ENCODE data around the gene TNFSF10.

TNFSF10 gene

GRCh38 chr3:172518929-172519640 lies 4.1 kb downstream of the TNFSF10 start:
- DNase-seq (ENCODE audit: low spot score), result no peak
- no peak for FAIRE-seq

GRCh38 chr3:172517859-172518466 lies 5.3 kb downstream of the TNFSF10 start:
- no peak for DNase-seq (ENCODE audit: low spot score)

DNA sequence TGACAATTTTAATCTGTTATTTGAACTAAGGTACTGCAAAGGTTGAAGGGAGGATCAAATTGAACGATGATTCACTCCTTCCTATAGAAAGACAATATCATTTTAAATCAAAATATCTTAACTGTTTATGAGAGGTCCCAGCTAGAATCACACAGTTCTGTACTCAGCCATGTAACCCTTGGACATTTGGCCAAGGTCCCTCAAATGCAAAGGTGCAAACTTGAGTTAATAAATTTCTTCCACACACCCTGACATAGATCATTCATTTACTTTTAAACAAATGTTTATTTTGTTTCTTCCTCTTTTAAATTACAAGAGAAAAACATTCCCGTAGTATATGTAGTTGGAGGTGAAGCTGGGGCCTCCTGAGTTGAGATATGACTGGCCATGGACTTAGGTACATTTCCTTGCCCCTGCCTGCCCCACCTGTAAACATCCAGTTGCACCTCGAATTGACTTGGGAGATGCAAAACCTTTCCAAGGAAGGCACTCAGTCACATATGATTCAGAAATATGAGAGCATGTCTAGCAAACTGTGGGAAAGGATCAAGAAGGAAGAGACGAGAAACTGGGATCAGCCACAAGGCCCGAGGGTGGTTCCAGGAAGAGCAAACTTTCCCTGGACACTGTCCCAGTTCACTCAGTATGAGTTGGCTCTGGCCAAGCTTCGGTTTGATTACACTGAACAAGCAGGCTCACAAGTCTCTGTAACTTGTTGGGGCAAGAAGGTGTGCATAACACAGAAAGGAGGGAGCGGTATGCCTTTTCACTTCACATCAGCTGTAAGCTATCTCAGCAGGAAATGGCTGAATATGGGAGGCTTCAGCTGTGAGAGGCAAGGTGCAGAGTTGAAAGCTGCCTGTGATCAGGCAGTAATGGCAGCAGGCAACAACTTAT lies 6.7 kb downstream of the TNFSF10 start:
- DNase-seq (ENCODE audit: low spot score) (peak; percentile 92), FAIRE-seq (peak; percentile 95)

More at GRCh38 chr3:172517859-172518466, 5.3 kb downstream of the TNFSF10 start:
- FAIRE-seq, result no peak

DNA sequence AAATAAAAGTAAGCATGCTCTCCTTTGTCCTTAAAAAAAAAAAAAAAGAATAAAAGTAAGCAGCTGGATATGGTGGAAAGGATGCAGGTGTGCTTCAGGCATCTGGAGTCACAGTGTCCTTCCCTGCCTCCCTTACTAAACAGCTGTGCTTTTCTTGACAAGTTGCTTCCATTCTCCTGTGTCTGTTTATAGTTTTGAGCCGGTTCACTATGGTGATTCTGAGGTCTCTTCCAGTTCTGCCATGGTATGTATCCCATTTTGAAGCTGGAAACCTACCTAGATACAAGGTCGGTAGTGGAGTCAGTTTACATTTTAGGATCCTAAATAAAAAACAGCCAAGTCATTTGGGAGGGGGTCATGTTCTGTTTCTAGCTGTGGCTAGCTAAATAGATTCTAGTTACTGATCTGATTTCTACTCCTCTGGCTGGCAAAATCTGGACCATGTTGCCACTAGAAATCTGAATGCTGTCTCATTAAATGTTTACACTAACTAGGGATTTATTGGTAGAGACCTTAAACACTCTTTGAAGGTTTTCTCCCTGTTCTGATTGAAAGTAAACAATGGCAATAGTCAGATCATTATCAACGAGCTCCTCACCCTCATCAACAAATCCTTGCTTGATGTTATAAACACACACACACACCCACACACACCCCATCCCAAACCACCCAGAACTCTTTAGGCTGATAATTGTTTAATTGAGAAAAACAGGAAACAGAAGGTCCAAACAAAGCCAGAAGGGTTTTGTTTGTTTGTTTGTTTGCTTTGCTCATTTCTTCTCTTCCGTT lies 7.9 kb downstream of the TNFSF10 start:
- FAIRE-seq, result no peak
- DNase-seq (ENCODE audit: low spot score), result no peak

DNA sequence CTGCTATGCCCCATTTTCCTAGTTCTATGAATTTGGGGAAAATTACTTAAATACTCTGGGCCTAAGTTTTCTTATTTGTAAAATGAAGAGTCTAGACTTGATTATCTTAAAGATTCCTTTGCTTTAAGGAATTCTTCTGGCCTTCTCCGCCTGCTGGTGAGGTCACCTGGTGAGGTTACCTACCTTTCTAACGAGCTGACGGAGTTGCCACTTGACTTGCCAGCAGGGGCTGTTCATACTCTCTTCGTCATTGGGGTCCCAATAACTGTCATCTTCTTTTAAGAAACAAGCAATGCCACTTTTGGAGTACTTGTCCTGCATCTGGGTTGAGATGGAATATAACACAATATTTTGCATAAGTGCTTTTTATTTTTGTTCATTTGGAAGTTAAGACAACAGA lies 8.6 kb downstream of the TNFSF10 start:
- DNase-seq (ENCODE audit: low spot score) (no peak), FAIRE-seq (no peak)

GRCh38 chr3:172513488-172513887 lies 9.7 kb downstream of the TNFSF10 start:
- FAIRE-seq (no peak), DNase-seq (ENCODE audit: low spot score) (no peak)

DNA sequence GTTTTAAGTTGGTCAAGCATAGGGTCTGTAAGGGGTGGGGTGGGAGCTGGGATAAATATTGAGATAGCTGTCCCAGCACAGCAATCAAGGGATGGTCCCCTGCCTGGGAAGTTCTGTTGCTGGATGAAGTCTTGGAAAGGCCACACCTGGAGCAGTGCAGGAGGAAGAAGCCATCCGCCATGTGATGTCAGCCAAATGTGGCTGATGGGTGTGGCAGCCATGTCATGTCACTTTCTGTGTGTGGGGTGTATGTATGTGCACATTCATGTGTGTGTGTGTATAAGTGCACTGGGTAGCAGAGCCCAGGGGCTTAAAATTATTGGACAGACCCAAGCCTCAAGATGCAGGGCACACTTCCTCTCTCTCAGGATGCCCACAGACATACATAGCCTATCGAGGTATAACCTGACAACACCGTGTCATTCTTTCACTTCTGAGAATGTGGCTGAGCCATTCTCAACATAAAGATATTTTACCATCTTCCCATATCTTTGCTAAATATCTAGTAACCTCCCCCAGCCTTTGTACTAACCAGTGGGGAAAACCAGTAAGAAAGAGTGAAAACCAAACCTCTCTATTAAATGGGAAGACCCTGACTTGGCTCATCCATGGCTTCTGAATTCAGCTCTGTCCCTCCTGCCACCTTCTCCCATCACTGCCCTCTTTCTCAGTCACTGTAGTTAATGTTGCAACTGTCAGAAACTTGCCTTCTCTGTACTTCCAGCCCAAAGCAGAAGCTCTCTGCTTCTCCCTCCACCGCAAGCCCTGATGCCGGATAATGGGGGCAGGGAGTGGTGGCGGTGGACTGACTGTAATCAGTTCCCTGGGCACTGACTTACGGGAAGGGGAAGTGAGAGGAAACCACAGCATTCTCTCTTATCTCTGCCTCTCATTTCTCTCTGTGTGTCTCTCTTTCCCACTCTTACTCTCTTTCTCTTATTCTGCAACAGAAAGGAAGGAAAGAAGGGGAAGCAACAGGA lies 11.2 kb downstream of the TNFSF10 start:
- FAIRE-seq (no peak), DNase-seq (ENCODE audit: low spot score) (no peak)

- DNase-seq (ENCODE audit: low spot score) (no peak), FAIRE-seq (no peak)
Observed at GRCh38 chr3:172506094-172506493, 17.1 kb downstream of the TNFSF10 start.

DNA sequence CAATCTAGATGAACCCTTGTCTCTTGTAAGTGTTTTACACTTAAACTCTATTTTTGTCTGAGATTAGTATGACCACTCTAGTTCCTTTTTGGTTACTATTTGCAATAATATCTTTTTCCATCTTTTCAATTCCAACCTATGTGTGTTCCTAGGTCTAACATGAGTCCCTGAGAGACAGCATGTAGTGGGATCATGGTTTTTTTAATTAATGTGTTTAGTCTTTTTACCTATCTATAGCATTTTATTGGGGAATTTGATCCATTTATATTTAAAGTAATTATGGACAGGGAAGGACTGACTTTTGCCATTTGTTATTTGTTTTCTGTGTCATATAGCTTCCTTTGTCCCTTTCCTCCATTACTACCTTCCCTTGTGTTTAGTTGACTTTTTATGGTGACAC lies 21.7 kb downstream of the TNFSF10 start:
- no peak for DNase-seq (ENCODE audit: low spot score)
- no peak for FAIRE-seq

GRCh38 chr3:172490198-172490669 lies 33.0 kb downstream of the TNFSF10 start:
- DNase-seq (ENCODE audit: low spot score) (peak; percentile 56), FAIRE-seq (peak; percentile 77)

DNA sequence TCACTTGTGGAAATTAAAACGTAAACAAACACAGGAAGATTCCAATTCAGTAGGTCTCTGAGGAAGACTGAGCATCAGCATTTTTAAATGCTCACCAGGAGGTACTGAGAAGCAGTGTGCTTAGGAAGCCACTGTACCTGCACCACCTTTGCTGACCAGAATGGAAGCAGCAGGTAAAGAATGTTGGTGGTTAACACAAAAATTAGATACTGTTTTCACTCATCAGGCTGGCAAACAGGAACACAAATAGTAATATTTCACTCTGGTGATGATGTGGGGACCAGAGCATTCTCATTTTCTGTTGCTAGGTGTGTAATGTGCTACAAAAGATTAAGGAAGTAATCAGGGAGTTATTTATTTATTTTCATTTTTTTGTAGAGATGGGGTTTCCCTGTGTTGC lies 45.1 kb downstream of the TNFSF10 start:
- FAIRE-seq (no peak), DNase-seq (ENCODE audit: low spot score) (no peak)

GRCh38 chr3:172476347-172476746 lies 46.9 kb downstream of the TNFSF10 start:
- DNase-seq (ENCODE audit: low spot score) (no peak), FAIRE-seq (no peak)

DNA sequence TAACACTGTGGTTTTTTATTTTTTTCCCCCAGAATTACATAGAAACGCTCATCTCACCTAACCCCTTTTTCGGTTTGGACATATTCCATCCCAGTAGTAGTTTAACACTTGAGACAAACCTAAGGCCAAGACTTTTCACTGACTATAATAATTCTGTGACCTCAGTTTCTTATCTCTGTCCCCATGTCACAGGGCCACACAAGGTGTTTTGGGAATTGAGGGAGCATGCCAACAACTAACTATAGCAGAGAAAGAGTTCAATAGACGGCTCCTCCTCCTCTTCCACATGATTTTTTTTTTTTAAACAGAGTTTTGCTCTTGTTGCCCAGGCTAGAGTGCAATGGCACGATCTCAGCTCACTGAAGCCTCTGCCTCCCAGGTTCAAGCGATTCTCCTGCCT lies 47.5 kb downstream of the TNFSF10 start:
- FAIRE-seq (no peak), DNase-seq (ENCODE audit: low spot score) (no peak)

DNA sequence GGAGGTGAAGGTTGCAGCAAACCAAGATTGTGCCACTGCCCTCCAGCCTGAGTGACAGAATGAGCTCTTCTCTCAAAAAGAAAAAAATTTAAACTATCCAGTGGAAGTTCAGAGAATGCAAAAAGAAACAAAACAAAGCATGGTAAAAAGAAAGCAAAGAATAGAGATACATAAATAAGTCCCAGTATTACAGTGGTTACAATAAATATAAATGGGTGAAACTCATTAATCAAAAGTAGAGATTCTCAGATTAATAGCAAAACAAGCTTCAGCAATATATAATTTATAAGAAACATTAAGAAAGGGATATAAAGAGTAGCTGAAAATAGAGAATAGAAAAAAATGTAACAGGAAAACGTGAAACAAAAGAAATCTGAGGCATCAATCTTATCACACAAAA lies 51.3 kb downstream of the TNFSF10 start:
- FAIRE-seq (no peak), DNase-seq (ENCODE audit: low spot score) (no peak)

GRCh38 chr3:172470588-172470987 lies 52.6 kb downstream of the TNFSF10 start:
- no peak for DNase-seq (ENCODE audit: low spot score)
- FAIRE-seq, result no peak

DNA sequence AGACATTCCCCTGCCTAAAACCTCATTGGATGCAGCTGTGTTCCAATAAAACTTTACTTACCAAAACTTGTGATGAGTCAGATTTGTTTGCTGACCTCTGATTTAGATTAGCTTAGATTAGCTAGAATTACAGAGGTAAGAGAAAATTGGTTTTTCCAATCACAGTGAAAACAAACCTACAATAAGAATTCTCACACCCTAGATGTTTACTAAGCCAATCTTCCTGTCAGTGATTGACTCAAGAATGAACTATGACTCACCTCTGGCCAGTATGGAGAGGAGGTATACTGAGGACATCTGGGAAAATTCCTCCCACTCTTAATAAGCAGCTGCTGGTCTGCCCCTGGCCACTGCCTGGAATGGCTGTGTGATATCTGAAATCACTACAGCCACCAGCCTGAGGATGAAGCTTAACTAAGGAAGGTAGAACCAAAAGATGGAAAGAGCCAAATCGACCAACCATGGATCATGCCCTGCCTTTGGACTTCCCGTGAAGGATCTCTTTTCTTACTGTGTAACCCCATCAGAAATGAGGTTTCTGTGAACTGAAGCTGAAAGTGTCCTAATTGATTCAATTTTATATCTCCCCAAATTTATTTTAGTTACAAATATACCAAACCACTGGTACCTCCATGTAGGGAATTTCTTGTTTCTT lies 55.9 kb downstream of the TNFSF10 start:
- FAIRE-seq (peak; percentile 95), DNase-seq (ENCODE audit: low spot score) (peak; percentile 85)

GRCh38 chr3:172466553-172467130 lies 56.6 kb downstream of the TNFSF10 start:
- FAIRE-seq, result no peak
- no peak for DNase-seq (ENCODE audit: low spot score)

GRCh38 chr3:172465281-172465680 lies 57.9 kb downstream of the TNFSF10 start:
- FAIRE-seq (no peak), DNase-seq (ENCODE audit: low spot score) (no peak)

- no peak for DNase-seq (ENCODE audit: low spot score)
- no peak for FAIRE-seq
Observed at GRCh38 chr3:172464306-172464705, 58.9 kb downstream of the TNFSF10 start.

All from RCC 7860 (cell line).